GM12801 (cell line): Measurements from ENCODE around the gene RAD50.

ENCODE experiments used
- CTCF ChIP-seq: IDR thresholded peaks from one replicate; pipeline ENCODE4 v1.5.1; 2011; ENCODE audit warnings: control low read depth; ENCODE audit not compliant: insufficient read length; ENCODE audit errors: extremely low read depth

RAD50 gene

GRCh38 chr5:132629230-132629944 lies 72.6 kb downstream of the RAD50 start:
- TF ChIP-seq CTCF: no peak

- TF ChIP-seq CTCF: no peak
These were observed 79.1 kb downstream of the RAD50 start for GRCh38 chr5:132635873-132636272.

- no peak for TF ChIP-seq CTCF
These were observed 80.5 kb downstream of the RAD50 start for GRCh38 chr5:132637241-132637640.

GRCh38 chr5:132639706-132640130 lies 82.9 kb downstream of the RAD50 start:
- TF ChIP-seq CTCF: no peak

- TF ChIP-seq CTCF: no peak
These were observed 83.8 kb downstream of the RAD50 start for GRCh38 chr5:132640613-132641012.

- no peak for TF ChIP-seq CTCF
These were observed 84.5 kb downstream of the RAD50 start for GRCh38 chr5:132641241-132641723.

- no peak for TF ChIP-seq CTCF
These were observed 85.1 kb downstream of the RAD50 start for GRCh38 chr5:132641841-132642240.
